Naive B cell (primary cell): ENCODE measurements around the gene KIFBP. TPM values are rescaled to one million over a fixed set of nuclear protein-coding genes. Genes with fewer than 3 reads are reported as not detected.
"Not testable (repeated sequence)": the region's sequence is repeated elsewhere in the genome, so short reads cannot be mapped to it uniquely, and the experiment has no call there.

Experiments
- ATAC-seq, 2 donors: fragments of 150-1000 bp; cut with Tn5 transposase; 2 replicates each; pipeline ENCODE4 v1.10.0; 2021; ENCODE audit warnings: low read depth in 2 of 2, mild to moderate bottlenecking in 2 of 2, moderate library complexity in 2 of 2
- DNase-seq: peaks from one replicate; pipeline ENCODE4 v3.0.0; 2022
- H3K27ac Mint-ChIP-seq, 6 donors: one replicate each; pipeline ENCODE4 v1.8.0; 2020 to 2022; ENCODE audit warnings: mild to moderate bottlenecking in 6 of 6, mixed read lengths in 6 of 6, moderate library complexity in 5 of 6, inconsistent platforms in 2 of 6
- H3K27me3 Mint-ChIP-seq, 3 donors: one replicate each; pipeline ENCODE4 v1.8.0; 2021 to 2022; ENCODE audit warnings: mixed read lengths in 3 of 3, mild to moderate bottlenecking in 1 of 3
- H3K36me3 Mint-ChIP-seq, 2 donors: one replicate each; pipeline ENCODE4 v1.8.0; 2020 to 2022; ENCODE audit warnings: mixed read lengths in 2 of 2, inconsistent platforms in 1 of 2, mild to moderate bottlenecking in 1 of 2
- H3K4me1 Mint-ChIP-seq, 3 donors: one replicate each; pipeline ENCODE4 v1.8.0; 2020 to 2022; ENCODE audit warnings: mixed read lengths in 3 of 3, inconsistent platforms in 1 of 3, mild to moderate bottlenecking in 1 of 3, moderate library complexity in 1 of 3
- H3K4me3 Mint-ChIP-seq, 8 donors: one replicate each; pipeline ENCODE4 v1.8.0; 2020 to 2022; ENCODE audit warnings: mild to moderate bottlenecking in 8 of 8, mixed read lengths in 8 of 8, moderate library complexity in 8 of 8, inconsistent platforms in 2 of 8
- H3K9me3 Mint-ChIP-seq, 7 donors: one replicate each; pipeline ENCODE4 v1.8.0; 2020 to 2022; ENCODE audit warnings: mixed read lengths in 7 of 7, mild to moderate bottlenecking in 5 of 7, inconsistent platforms in 2 of 7, moderate library complexity in 1 of 7
- polyA plus RNA-seq, 6 donors: library from polyadenylated mRNA; unstranded; fragments of 300-500 nt; fragmentation: Illumina TruSeq; gene quantifications; one replicate each; pipeline ENCODE4 v1.2.3, GENCODE V29; 2021; ENCODE audit warnings: low read depth in 6 of 6

KIFBP gene
- polyA plus RNA-seq, 6 donors from 2014 or later: 2.8 to 6.9 (median 4.4) TPM; not detected in 1

DNA sequence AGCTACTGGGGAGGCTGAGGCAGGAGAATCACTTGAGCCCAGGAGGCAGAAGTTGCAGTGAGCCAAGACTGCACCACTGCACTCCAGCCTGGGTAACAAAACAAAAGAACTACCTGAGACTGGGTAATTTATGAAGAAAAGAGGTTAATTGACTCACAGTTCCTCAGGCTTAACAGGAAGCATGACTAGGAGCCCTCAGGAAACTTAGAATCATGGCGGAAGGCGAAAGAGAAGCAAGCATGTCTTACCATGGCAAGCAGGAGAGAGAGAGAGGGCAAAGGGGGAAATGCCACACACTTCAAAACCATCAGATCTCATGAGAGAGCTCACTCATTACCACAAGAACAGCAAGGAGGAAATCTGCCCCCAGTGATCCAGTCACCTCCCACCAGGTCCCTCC lies 24.2 kb downstream of the KIFBP start:
- H3K4me3 Mint-ChIP-seq: peak overlapping the region in 1 of 8 donors; percentile 23
- not testable (repeated sequence) for DNase-seq

DNA sequence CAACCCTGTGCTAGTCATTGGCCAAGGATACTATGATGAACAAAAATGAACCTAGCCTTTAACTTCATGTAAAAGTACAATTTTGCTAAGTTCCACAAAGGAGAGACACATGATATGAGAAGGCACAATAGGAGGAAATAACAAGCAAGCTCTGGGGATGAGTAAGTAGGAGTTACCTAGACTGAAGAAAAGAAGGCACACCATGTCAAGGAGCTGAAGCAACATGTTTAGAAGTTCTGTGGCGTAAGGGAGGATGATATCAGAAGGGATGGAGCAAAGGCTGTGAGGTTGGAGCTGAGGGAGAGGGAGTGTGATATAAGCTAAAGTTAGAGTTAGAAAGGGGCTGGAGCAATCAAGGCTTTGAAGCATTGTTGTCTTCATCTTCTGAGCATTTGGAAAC lies 25.6 kb downstream of the KIFBP start:
- DNase-seq (no peak), ATAC-seq (no peak)
- Mint-ChIP-seq H3K36me3 (peaks cover 18 to 23% of the 10 kb centered on the region in 2 donors), H3K9me3 (no peaks in the 10 kb centered on the region), H3K4me1 (no peaks in the 10 kb centered on the region), H3K27me3 (no peaks in the 10 kb centered on the region), H3K4me3 (no peak overlapping the region), H3K27ac (no peak overlapping the region)

More for the DNA sequence above, 24.2 kb downstream of the KIFBP start:
- H3K4me1 Mint-ChIP-seq, H3K27me3 Mint-ChIP-seq, ATAC-seq, H3K9me3 Mint-ChIP-seq: not testable (repeated sequence)
- peaks cover 18 to 28% of the 10 kb centered on the region in 2 donors for H3K36me3 Mint-ChIP-seq
- peak overlapping the region in 2 of 6 donors; percentile 6 to 30 for H3K27ac Mint-ChIP-seq

DNA sequence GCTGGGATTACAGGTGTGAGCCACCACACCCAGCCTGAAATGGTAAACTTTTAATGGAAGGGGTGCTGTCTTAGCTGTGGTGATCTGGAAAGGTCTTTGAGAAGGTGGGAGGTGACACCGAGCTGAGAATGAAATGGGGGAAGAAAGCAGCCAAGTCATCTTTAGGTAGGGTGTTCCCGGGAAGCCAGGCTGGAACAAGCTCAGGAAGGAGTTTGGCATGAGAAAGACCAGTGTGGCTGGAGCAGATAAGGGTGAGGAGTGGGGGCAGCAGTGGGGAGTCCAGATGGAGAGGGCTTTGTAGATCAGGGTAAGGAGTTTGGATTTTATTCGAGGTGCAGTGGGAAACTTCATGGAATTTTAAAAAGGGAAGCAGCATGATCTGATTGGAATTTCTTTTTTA lies 30.0 kb downstream of the KIFBP start:
- Mint-ChIP-seq H3K4me3 (no peak overlapping the region), H3K4me1 (peaks cover 0 to 3% (median 0%) of the 10 kb centered on the region in 3 donors), H3K9me3 (no peaks in the 10 kb centered on the region), H3K27ac (peak overlapping the region in 1 of 6 donors; percentile 82), H3K27me3 (no peaks in the 10 kb centered on the region), H3K36me3 (peaks cover 7 to 19% of the 10 kb centered on the region in 2 donors)
- no peak for DNase-seq
- no peak for ATAC-seq

DNA sequence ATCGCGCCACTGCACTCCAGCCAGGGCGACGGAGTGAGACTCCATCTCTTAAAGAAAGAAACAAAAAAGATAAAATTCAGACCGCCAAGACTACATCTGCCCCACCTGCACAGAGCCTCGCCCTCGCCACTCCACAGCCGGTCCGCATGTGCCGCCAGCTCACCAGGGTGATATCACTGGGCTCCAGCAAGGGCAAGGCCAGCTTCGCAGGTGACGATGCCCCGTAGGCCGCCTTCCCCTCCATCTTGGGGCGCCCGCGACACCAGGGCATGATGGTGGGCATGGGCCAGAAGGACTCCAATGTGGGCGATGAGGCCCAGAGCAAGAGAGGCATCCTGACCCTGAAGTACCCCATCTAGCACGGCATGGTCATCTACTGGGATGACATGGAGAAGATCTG lies 34.0 kb downstream of the KIFBP start:
- H3K27me3 Mint-ChIP-seq: no peaks in the 10 kb centered on the region
- H3K27ac Mint-ChIP-seq: no peak overlapping the region
- H3K9me3 Mint-ChIP-seq: no peaks in the 10 kb centered on the region
- ATAC-seq: no peak
- H3K4me3 Mint-ChIP-seq: no peak overlapping the region
- no peak for DNase-seq
- peaks cover 0 to 3% of the 10 kb centered on the region in 2 donors for H3K36me3 Mint-ChIP-seq
- H3K4me1 Mint-ChIP-seq: peaks cover 0 to 4% (median 0%) of the 10 kb centered on the region in 3 donors

DNA sequence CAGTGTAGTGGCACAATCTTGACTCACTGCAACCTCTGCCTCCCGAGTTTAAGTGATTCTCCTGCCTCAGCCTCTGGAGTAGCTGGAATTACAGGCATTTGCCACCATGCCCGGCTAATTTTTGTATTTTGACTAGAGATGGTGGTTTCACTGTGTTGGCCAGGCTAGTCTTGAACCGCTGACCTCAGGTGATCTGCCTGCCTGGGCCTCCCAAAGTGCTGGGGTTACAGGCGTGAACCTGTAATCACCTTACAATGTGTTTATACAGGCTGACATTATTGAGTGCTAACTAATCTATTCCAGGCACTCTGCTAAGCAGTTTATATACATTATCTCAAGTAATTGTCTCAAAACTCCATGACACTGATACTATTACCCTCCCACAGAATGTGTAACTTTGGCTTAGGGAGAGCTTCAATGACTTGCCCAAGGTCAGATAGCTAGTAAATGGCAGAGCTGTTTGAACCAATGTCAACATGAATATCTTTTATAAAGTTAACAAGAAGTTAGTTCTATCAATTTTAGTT lies 36.8 kb downstream of the KIFBP start:
- H3K27ac Mint-ChIP-seq: no peak overlapping the region
- no peak for ATAC-seq
- DNase-seq: no peak
- peaks cover 0 to 4% (median 0%) of the 10 kb centered on the region in 3 donors for H3K4me1 Mint-ChIP-seq
- H3K36me3 Mint-ChIP-seq: no peaks in the 10 kb centered on the region
- H3K27me3 Mint-ChIP-seq: no peaks in the 10 kb centered on the region
- no peak overlapping the region for H3K4me3 Mint-ChIP-seq
- no peaks in the 10 kb centered on the region for H3K9me3 Mint-ChIP-seq

DNA sequence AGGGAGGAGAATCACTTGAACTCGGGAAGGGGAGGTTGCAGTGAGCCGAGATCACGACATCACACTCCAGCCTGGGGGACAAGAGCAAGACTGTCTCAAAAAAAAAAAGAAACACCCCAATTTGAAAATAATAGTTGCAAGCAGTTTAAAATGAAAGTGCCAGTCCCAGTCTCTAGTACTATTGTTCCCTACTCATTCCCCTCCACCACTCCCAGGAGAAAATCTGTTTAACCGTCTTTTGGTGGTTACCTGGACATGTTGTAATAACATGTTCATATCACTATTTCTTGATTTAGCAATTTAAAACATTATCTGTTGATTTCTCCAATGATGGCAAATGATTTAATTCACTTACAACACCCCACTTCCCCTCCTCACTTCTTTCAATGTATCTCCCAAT lies 44.7 kb downstream of the KIFBP start:
- no peak for ATAC-seq
- H3K36me3 Mint-ChIP-seq: no peaks in the 10 kb centered on the region
- H3K27me3 Mint-ChIP-seq: peaks cover 0 to 8% (median 4%) of the 10 kb centered on the region in 3 donors
- DNase-seq: no peak
- H3K4me1 Mint-ChIP-seq: no peaks in the 10 kb centered on the region
- no peak overlapping the region for H3K4me3 Mint-ChIP-seq
- no peaks in the 10 kb centered on the region for H3K9me3 Mint-ChIP-seq
- H3K27ac Mint-ChIP-seq: no peak overlapping the region

DNA sequence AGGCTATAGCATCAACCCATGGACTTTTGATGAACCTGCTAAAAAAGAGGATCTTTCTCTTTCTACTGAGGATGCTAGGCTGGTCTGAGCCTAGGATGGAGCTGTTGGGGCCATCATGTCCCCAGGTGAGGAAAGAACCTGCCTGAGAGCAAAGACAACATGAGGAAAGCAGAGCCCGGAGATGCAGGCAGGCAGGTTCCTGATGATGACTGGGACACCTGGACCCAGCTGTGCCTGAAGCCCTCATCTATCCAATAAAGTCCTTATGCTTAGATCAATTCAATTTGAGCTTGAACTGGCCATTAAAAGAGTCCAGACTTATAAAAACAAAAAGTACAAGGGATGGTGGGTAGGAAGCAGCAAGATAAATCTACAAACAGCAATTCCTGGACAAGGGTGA lies 48.9 kb downstream of the KIFBP start:
- H3K9me3 Mint-ChIP-seq: no peaks in the 10 kb centered on the region
- DNase-seq (no peak), ATAC-seq (no peak)
- H3K4me1 Mint-ChIP-seq: no peaks in the 10 kb centered on the region
- peaks cover 0 to 8% (median 4%) of the 10 kb centered on the region in 3 donors for H3K27me3 Mint-ChIP-seq
- no peaks in the 10 kb centered on the region for H3K36me3 Mint-ChIP-seq
- H3K4me3 Mint-ChIP-seq: no peak overlapping the region
- H3K27ac Mint-ChIP-seq: no peak overlapping the region

DNA sequence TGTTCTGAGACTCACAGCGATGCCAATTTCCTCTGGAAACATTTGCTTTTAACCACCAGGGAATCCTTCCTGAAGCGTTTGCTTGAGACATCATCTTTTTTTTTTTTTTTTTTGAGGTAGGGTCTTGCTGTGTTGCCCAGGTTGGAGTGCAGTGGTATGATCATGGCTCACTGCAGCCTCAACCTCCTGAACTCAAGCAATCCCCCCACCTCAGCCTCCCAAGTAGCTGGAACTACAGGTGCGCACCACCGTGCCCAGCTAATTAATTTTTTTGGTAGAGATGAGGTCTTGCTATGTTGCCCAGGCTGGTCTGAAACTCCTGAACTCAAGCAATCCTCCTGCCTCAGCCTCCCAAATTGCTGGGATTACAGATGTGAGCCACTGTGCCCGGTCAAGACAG lies 52.3 kb downstream of the KIFBP start:
- not testable (repeated sequence) for H3K36me3 Mint-ChIP-seq, H3K27ac Mint-ChIP-seq, DNase-seq, H3K9me3 Mint-ChIP-seq, H3K4me3 Mint-ChIP-seq, H3K27me3 Mint-ChIP-seq, ATAC-seq
- peaks cover 8 to 20% (median 10%) of the 10 kb centered on the region in 3 donors for H3K4me1 Mint-ChIP-seq

DNA sequence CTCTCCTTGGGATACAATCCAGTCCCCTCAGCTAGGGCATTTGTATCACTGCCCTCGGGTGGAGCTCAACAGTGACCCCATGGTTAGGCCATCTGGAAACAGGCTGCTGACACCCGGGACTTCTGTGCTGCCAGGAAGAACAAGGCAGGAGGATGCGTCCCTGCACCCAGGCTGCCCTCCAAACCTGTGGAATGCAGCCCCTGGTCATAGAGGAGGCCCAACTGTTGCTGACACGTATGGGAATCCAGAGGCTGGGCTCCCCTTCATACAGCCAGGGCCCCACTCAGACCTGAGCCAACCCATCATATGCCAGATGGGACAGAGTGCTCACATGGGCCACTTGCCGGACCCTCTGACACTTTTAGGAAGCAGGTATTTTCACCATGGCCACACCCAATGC lies 53.8 kb downstream of the KIFBP start:
- H3K27ac Mint-ChIP-seq: no peak overlapping the region
- ATAC-seq (no peak), DNase-seq (no peak)
- H3K4me3 Mint-ChIP-seq: no peak overlapping the region
- no peaks in the 10 kb centered on the region for H3K9me3 Mint-ChIP-seq
- no peaks in the 10 kb centered on the region for H3K27me3 Mint-ChIP-seq
- H3K4me1 Mint-ChIP-seq: peaks cover 8 to 20% (median 10%) of the 10 kb centered on the region in 3 donors
- H3K36me3 Mint-ChIP-seq: no peaks in the 10 kb centered on the region

DNA sequence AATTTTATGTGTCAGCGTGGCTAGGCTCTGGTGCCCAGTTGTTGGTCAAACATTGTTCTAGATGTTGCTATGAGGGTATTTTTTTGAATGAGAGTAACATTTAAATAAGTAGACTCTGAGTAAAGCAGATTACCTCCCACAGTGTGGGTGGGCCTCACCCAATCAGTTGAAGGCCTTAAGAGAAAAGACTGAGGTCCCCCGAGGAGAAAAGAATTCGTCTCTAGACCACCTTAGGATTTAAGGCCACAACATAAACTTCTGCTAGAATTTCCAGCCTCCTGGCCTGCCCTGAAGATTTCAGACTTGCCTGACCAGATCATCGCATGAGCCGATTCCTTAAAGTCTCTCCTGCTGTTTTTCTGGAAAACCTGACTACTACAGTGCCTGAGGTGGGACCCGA lies 54.2 kb downstream of the KIFBP start:
- ATAC-seq (no peak), DNase-seq (no peak)
- H3K4me3 Mint-ChIP-seq: no peak overlapping the region
- no peaks in the 10 kb centered on the region for H3K27me3 Mint-ChIP-seq
- H3K4me1 Mint-ChIP-seq: peaks cover 8 to 20% (median 10%) of the 10 kb centered on the region in 3 donors
- H3K9me3 Mint-ChIP-seq: no peaks in the 10 kb centered on the region
- no peaks in the 10 kb centered on the region for H3K36me3 Mint-ChIP-seq
- peak overlapping the region in 2 of 6 donors; percentile 37 to 57 for H3K27ac Mint-ChIP-seq

DNA sequence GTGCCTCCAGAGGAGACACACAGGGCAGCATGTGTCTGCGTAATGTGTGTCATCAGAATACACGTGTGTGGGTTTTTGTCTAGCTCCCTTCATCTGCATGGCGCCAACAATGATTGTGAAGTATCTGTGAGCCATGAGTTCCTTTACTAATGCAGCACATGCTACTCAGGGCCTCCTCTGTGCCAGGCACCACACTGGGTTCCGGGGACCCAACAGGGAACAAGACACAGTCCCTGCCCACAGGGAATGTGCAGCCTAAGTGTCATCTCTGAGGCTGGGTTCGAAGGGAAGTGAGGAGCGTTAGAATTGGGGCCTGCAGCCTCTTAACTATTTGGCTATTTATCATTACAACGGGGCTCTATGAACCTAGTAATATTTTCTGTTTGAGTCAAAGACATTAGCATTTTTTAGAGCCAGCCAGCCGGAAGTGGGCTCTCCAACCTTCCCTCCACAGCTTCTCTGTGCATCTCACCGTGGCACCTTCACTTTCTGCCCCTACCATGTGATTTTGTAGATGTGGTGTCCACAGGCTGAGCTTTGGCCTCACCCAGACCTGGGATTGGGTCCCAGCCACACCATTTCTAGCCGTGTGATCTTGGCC lies 55.4 kb downstream of the KIFBP start:
- no peak for DNase-seq
- H3K4me1 Mint-ChIP-seq: peaks cover 8 to 20% (median 10%) of the 10 kb centered on the region in 3 donors
- peak overlapping the region in 5 of 8 donors; percentile 47 to 85 (median 67) for H3K4me3 Mint-ChIP-seq
- no peaks in the 10 kb centered on the region for H3K36me3 Mint-ChIP-seq
- ATAC-seq: peak in 1 of 2 donors; percentile 34
- H3K9me3 Mint-ChIP-seq: no peaks in the 10 kb centered on the region
- peak overlapping the region in 5 of 6 donors; percentile 51 to 92 (median 70) for H3K27ac Mint-ChIP-seq
- H3K27me3 Mint-ChIP-seq: no peaks in the 10 kb centered on the region

DNA sequence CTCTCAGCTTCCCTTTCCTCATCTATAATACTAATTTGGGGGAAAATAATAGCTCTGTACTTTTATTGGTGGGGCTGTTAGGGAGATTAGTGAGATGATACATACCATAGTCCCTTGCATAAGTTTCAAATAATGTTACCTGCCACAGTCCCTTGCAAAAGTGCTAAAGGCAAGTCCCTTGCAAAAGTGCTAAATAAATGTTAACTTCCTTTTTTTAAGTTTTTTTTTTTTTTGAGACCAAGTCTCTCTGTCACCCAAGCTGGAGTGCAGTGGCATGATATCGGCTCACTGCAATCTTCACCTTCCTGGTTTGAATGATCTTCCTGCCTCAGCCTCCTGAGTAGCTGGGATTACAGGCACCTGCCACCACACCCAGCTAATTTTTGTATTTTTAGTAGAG lies 55.9 kb downstream of the KIFBP start:
- Mint-ChIP-seq H3K4me1 (peaks cover 8 to 20% (median 10%) of the 10 kb centered on the region in 3 donors), H3K9me3 (no peaks in the 10 kb centered on the region)
- no peak for DNase-seq

DNA sequence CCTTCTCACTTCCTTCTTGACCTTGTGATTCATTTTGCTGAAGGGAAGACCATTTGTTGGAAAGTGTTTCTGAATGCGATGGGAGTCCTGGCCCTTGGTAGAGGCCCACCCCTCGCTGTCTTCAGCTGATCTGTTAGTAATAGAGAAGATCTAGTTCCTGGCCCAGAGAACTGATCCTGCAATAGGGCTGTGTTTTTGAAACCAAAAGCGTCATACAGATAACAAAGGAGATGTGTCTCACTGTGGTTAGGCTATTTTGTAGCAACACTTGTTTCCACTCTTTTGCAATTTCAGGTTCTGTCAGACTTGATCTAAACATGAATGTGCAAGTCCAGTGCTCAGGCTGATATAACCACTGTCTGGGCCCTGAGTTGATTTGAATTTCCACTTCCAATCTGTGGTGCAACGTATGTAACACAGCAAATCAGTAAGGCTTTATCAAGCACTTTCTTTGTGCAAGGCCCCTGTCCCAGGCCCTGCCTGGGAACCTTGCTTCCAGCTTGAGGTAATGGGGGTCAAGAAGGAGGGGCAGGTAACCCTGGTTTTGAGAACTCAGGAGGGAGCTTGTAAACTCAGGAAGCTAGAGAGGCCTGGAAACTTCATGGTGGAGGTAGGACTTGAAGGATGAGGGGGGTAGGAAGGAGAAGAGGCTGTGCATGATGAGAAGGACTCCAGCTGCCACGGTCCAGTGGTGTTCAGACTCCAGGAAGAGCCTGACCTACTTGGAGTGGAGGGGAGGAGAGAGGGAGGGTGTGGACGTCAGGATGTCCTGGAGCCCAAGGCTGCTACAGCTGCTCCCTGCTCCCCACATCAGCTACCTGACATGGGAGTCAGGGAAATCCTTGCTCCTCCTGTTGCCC lies 57.1 kb downstream of the KIFBP start:
- DNase-seq (no peak), ATAC-seq (no peak)
- Mint-ChIP-seq H3K9me3 (no peaks in the 10 kb centered on the region), H3K4me1 (peaks cover 8 to 20% (median 10%) of the 10 kb centered on the region in 3 donors), H3K27ac (peak overlapping the region in 1 of 6 donors; percentile 59), H3K36me3 (no peaks in the 10 kb centered on the region), H3K27me3 (no peaks in the 10 kb centered on the region), H3K4me3 (no peak overlapping the region)

More for the DNA sequence above, 55.9 kb downstream of the KIFBP start:
- Mint-ChIP-seq H3K36me3 (no peaks in the 10 kb centered on the region), H3K27me3 (no peaks in the 10 kb centered on the region), H3K27ac (peak overlapping the region in 5 of 6 donors; percentile 51 to 92 (median 70)), H3K4me3 (peak overlapping the region in 5 of 8 donors; percentile 47 to 85 (median 67))
- peak; percentile 42 to 43 for ATAC-seq
